ENCODE measurements around the gene BAZ2B. TPM values are rescaled to one million over a fixed set of nuclear protein-coding genes. Genes with fewer than 3 reads are reported as not detected.
"Not testable (repeated sequence)": the region's sequence is repeated elsewhere in the genome, so short reads cannot be mapped to it uniquely, and the experiment has no call there.

The BAZ2B gene
- total RNA-seq, 3 donors from 2014 or later (not counting 1 experiment from before 2014, with no cell fraction given) = 59.8 to 73.7 (median 68.4) TPM

GRCh38 chr2:159633219-159633618 lies 16.9 kb upstream of the BAZ2B start:
- H3K27me3 Mint-ChIP-seq (ENCODE audit: low read depth in 2 of 2) = no peaks in the 10 kb centered on the region
- Histone ChIP-seq H3K4me1 (ENCODE audit: control insufficient read depth, insufficient read depth, low read length) (no peaks in the 10 kb centered on the region), H3K4me3 (ENCODE audit: low read length) (no peak overlapping the region), H3K27me3 (ENCODE audit: control insufficient read depth, insufficient read depth, low read length) (no peaks in the 10 kb centered on the region), H3K9me3 (ENCODE audit: control insufficient read depth, insufficient read depth, low read length) (no peaks in the 10 kb centered on the region), H3K27ac (ENCODE audit: low read length) (no peak overlapping the region), H3K36me3 (ENCODE audit: control insufficient read depth, insufficient read depth, low read length) (no peaks in the 10 kb centered on the region)
- H3K36me3 Mint-ChIP-seq = peaks cover 3% of the 10 kb centered on the region
- H3K9me3 Mint-ChIP-seq = peaks cover 0 to under 1% of the 10 kb centered on the region in 2 donors
- H3K4me3 Mint-ChIP-seq = no peak overlapping the region
- TF ChIP-seq CTCF (IDR thresholded peaks at IDR 0.05) = no peak
- DNase-seq (no peak), ATAC-seq (no peak)
- peaks cover 0 to under 1% of the 10 kb centered on the region in 2 donors for H3K4me1 Mint-ChIP-seq
- H3K27ac Mint-ChIP-seq = no peak overlapping the region
- intact Hi-C loops (cut with micrococcal nuclease) = no loop called here
- WGBS (ENCODE audit: insufficient coverage) = 100% methylated on average over 1 of the region's 2 CpGs

DNA sequence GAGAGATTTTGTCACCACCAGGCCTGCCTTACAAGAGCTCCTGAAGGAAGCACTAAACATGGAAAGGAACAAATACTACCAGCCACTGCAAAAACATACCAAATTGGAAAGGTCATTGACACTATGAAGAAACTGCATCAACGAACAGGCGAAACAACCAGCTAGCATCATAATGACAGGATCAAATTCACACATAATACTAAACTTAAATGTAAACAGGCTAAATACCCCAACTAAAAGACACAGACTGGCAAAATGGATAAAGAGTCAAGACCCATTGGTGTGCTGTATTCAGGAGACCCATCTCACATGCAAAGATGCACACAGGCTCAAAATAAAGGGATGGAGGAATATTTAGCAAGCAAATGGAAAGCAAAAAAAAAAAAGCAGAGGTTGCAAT lies 9.3 kb upstream of the BAZ2B start:
- DNase-seq; H3K36me3 Mint-ChIP-seq; H3K4me3 ChIP-seq (ENCODE audit: low read length); H3K9me3 ChIP-seq (ENCODE audit: control insufficient read depth, insufficient read depth, low read length); ATAC-seq; H3K27ac ChIP-seq (ENCODE audit: low read length); H3K4me1 Mint-ChIP-seq; H3K4me3 Mint-ChIP-seq; H3K27me3 Mint-ChIP-seq (ENCODE audit: low read depth in 2 of 2); H3K4me1 ChIP-seq (ENCODE audit: control insufficient read depth, insufficient read depth, low read length); H3K27ac Mint-ChIP-seq; intact Hi-C loops (cut with micrococcal nuclease); H3K9me3 Mint-ChIP-seq; H3K27me3 ChIP-seq (ENCODE audit: control insufficient read depth, insufficient read depth, low read length); H3K36me3 ChIP-seq (ENCODE audit: control insufficient read depth, insufficient read depth, low read length): not testable (repeated sequence)
- 92% methylated on average over 2 of the region's 2 CpGs for WGBS (ENCODE audit: insufficient coverage)

GRCh38 chr2:159623436-159623835 lies 7.1 kb upstream of the BAZ2B start:
- no peaks in the 10 kb centered on the region for H3K4me1 Mint-ChIP-seq

GRCh38 chr2:159622966-159623365 lies 6.6 kb upstream of the BAZ2B start:
- Histone ChIP-seq H3K4me3 (ENCODE audit: low read length) (no peak overlapping the region), H3K27me3 (ENCODE audit: control insufficient read depth, insufficient read depth, low read length) (no peaks in the 10 kb centered on the region), H3K27ac (ENCODE audit: low read length) (no peak overlapping the region), H3K4me1 (ENCODE audit: control insufficient read depth, insufficient read depth, low read length) (no peaks in the 10 kb centered on the region), H3K9me3 (ENCODE audit: control insufficient read depth, insufficient read depth, low read length) (no peaks in the 10 kb centered on the region), H3K36me3 (ENCODE audit: control insufficient read depth, insufficient read depth, low read length) (no peaks in the 10 kb centered on the region)
- Mint-ChIP-seq H3K4me3 (no peak overlapping the region), H3K36me3 (no peaks in the 10 kb centered on the region), H3K9me3 (no peaks in the 10 kb centered on the region), H3K27me3 (ENCODE audit: low read depth in 2 of 2) (no peaks in the 10 kb centered on the region), H3K4me1 (no peaks in the 10 kb centered on the region), H3K27ac (no peak overlapping the region)
- TF ChIP-seq CTCF (IDR thresholded peaks at IDR 0.05) = no peak
- 88% methylated on average over 2 of the region's 2 CpGs for WGBS (ENCODE audit: insufficient coverage)
- intact Hi-C loops (cut with micrococcal nuclease) = no loop called here
- no peak for ATAC-seq
- no peak for DNase-seq

More at GRCh38 chr2:159623436-159623835, 7.1 kb upstream of the BAZ2B start:
- no peaks in the 10 kb centered on the region for H3K27me3 Mint-ChIP-seq (ENCODE audit: low read depth in 2 of 2)
- Histone ChIP-seq H3K4me1 (ENCODE audit: control insufficient read depth, insufficient read depth, low read length) (no peaks in the 10 kb centered on the region), H3K36me3 (ENCODE audit: control insufficient read depth, insufficient read depth, low read length) (no peaks in the 10 kb centered on the region), H3K9me3 (ENCODE audit: control insufficient read depth, insufficient read depth, low read length) (no peaks in the 10 kb centered on the region), H3K27ac (ENCODE audit: low read length) (no peak overlapping the region), H3K27me3 (ENCODE audit: control insufficient read depth, insufficient read depth, low read length) (no peaks in the 10 kb centered on the region), H3K4me3 (ENCODE audit: low read length) (no peak overlapping the region)
- no peak for TF ChIP-seq CTCF (IDR thresholded peaks at IDR 0.05)
- H3K9me3 Mint-ChIP-seq = no peaks in the 10 kb centered on the region
- H3K27ac Mint-ChIP-seq = no peak overlapping the region
- intact Hi-C loops (cut with micrococcal nuclease) = no loop called here
- H3K4me3 Mint-ChIP-seq = no peak overlapping the region
- no peak for ATAC-seq
- no peaks in the 10 kb centered on the region for H3K36me3 Mint-ChIP-seq
- no CpG with 5 or more reads among the region's 1 CpG for WGBS (ENCODE audit: insufficient coverage)
- DNase-seq = no peak

Measured in natural killer cell (primary cell).